Measurements from ENCODE around the gene TMEM87A. TPM values are rescaled to one million over a fixed set of nuclear protein-coding genes. Genes with fewer than 3 reads are reported as not detected.

The TMEM87A gene
- total and polyA plus RNA-seq, 12 donors: 16.8 to 128 (median 49.6) TPM

GRCh38 chr15:42284551-42284950 lies 11.3 kb upstream of the TMEM87A start:
- peaks cover 0 to 27% of the 10 kb centered on the region in 2 donors for H3K36me3 ChIP-seq (replicated peaks in 1 of 2)
- no peaks in the 10 kb centered on the region for H3K4me1 ChIP-seq (replicated peaks in 1 of 2)
- no peak for DNase-seq
- TF ChIP-seq CTCF (IDR thresholded peaks at IDR 0.05) (no peak), POLR2A (IDR thresholded peaks at IDR 0.05) (no peak)
- no peak overlapping the region for H3K27ac ChIP-seq
- H3K4me3 ChIP-seq: no peak overlapping the region
- no peaks in the 10 kb centered on the region for H3K9me3 ChIP-seq (replicated peaks in 1 of 3)
- no peaks in the 10 kb centered on the region for H3K27me3 ChIP-seq
- intact Hi-C loops (cut with DNase I): no loop called here

GRCh38 chr15:42283671-42284070 lies 10.4 kb upstream of the TMEM87A start:
- no peaks in the 10 kb centered on the region for H3K9me3 ChIP-seq (replicated peaks in 1 of 3)
- H3K27ac ChIP-seq: no peak overlapping the region
- no peaks in the 10 kb centered on the region for H3K27me3 ChIP-seq
- no peak overlapping the region for H3K4me3 ChIP-seq
- 82 to 97% (median 90%) methylated on average over 3 of the region's 3 CpGs for WGBS, 4 donors
- TF ChIP-seq POLR2A (IDR thresholded peaks at IDR 0.05): no peak
- TF ChIP-seq CTCF (IDR thresholded peaks at IDR 0.05): no peak
- no peak for DNase-seq
- no peaks in the 10 kb centered on the region for H3K4me1 ChIP-seq (replicated peaks in 1 of 2)
- peaks cover 0 to 32% of the 10 kb centered on the region in 2 donors for H3K36me3 ChIP-seq (replicated peaks in 1 of 2)
- intact Hi-C loops (cut with DNase I): no loop called here

- WGBS, 4 donors: 68 to 70% (median 69%) methylated on average over 5 of the region's 5 CpGs
- H3K36me3 ChIP-seq (replicated peaks in 1 of 2): peaks cover 0 to 37% of the 10 kb centered on the region in 2 donors
- no peak for TF ChIP-seq CTCF (IDR thresholded peaks at IDR 0.05)
- TF ChIP-seq POLR2A (IDR thresholded peaks at IDR 0.05): no peak
- no peaks in the 10 kb centered on the region for H3K4me1 ChIP-seq (replicated peaks in 1 of 2)
- H3K27ac ChIP-seq: no peak overlapping the region
- no peak for DNase-seq
- H3K4me3 ChIP-seq: no peak overlapping the region
- H3K9me3 ChIP-seq (replicated peaks in 1 of 3): no peaks in the 10 kb centered on the region
- H3K27me3 ChIP-seq: no peaks in the 10 kb centered on the region
- intact Hi-C loops (cut with DNase I): no loop called here
Observed at GRCh38 chr15:42282926-42283325, 9.7 kb upstream of the TMEM87A start.

- intact Hi-C loops (cut with DNase I): no loop called here
Observed at GRCh38 chr15:42282344-42282743, 9.1 kb upstream of the TMEM87A start.

More at GRCh38 chr15:42282344-42282743, 9.1 kb upstream of the TMEM87A start:
- H3K36me3 ChIP-seq (replicated peaks in 1 of 2): peaks cover 0 to 37% of the 10 kb centered on the region in 2 donors
- no peaks in the 10 kb centered on the region for H3K4me1 ChIP-seq (replicated peaks in 1 of 2)
- no peak overlapping the region for H3K27ac ChIP-seq
- H3K4me3 ChIP-seq: no peak overlapping the region
- H3K27me3 ChIP-seq: no peaks in the 10 kb centered on the region
- no peak for DNase-seq
- TF ChIP-seq CTCF (IDR thresholded peaks at IDR 0.05): no peak
- no peak for TF ChIP-seq POLR2A (IDR thresholded peaks at IDR 0.05)
- no peaks in the 10 kb centered on the region for H3K9me3 ChIP-seq (replicated peaks in 1 of 3)

All from adrenal gland (tissue), 12 donors.